Lower leg skin (tissue), 4 donors: ENCODE results near the gene HACL1. TPM values are rescaled to one million over a fixed set of nuclear protein-coding genes. Genes with fewer than 3 reads are reported as not detected.

Source experiments
- DNase-seq, 2 donors: peaks; one replicate each; pipeline ENCODE4 v3.0.0-alpha.2; 2019; ENCODE audit warnings: low spot score in 2 of 2
- H3K4me3 ChIP-seq: fragments of 200-600 bp; sonication (generic); 2 replicates; pipeline ENCODE4 v1.5.1; 2017; ENCODE audit warnings: mild to moderate bottlenecking, low read depth; ENCODE audit not compliant: poor library complexity, severe bottlenecking
- CTCF ChIP-seq, 3 donors: fragments of 450-650 bp; IDR thresholded peaks; one replicate each; pipeline ENCODE4 v1.5.1; 2016; ENCODE audit warnings: antibody characterized with exemption in 3 of 3, mild to moderate bottlenecking in 3 of 3, moderate library complexity in 2 of 3
- POLR2A ChIP-seq, 2 donors: fragments of 450-650 bp; IDR thresholded peaks; one replicate each; pipeline ENCODE4 v1.6.1; 2016 to 2017; ENCODE audit warnings: antibody characterized with exemption in 2 of 2, mild to moderate bottlenecking in 1 of 2, moderate library complexity in 1 of 2
- WGBS, 2 donors: methylation state at CpG; one replicate each; pipeline ENCODE4 v1.1.5; 2018; 5-methylcytosine and 5-hydroxymethylcytosine counted together
- intact Hi-C: fragments of 100-400 bp; cut with DNase I; formaldehyde crosslinking; loops from one replicate; pipeline ENCODE4 v1.15.0; 2023; ENCODE audit warnings: low total_unique reads
- total RNA-seq, 4 donors: library from RNA; depleted of rRNA; stranded (reverse); fragments of >200 nt; gene quantifications; one replicate each; pipeline ENCODE4 v1.1.0, GENCODE V29; 2016

HACL1 gene
- total RNA-seq, 4 donors from 2014 or later, result 13.6 to 20.4 (median 18.2) TPM

- 80 to 89% methylated on average over 2 of the region's 2 CpGs for WGBS, 2 donors
- H3K4me3 ChIP-seq, result no peak overlapping the region
- DNase-seq, result no peak
- intact Hi-C loops, result no loop called here
- TF ChIP-seq POLR2A (IDR thresholded peaks at IDR 0.05) (no peak), CTCF (IDR thresholded peaks at IDR 0.05) (no peak)
Observed at GRCh38 chr3:15595955-15596354, 5.4 kb downstream of the HACL1 start.

GRCh38 chr3:15592968-15593367, 8.4 kb downstream of the HACL1 start:
- 88 to 98% methylated on average over 8 of the region's 8 CpGs for WGBS, 2 donors
- no peak for DNase-seq
- intact Hi-C loops, result no loop called here
- H3K4me3 ChIP-seq, result no peak overlapping the region
- TF ChIP-seq CTCF (IDR thresholded peaks at IDR 0.05), result no peak

DNA sequence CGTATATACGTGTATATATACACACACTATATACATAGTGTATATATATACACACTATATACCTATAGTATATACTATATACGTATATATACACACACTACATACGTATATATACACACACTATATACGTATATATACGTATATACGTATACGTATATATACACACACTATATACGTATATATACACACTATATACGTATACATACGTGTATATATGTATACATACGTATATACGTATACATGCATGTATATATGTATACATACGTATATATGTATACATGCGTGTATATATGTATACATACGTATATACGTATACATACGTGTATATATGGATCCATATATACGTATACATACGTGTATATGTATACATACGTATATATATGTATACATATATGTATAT, 9.4 kb downstream of the HACL1 start:
- no peak for TF ChIP-seq POLR2A (IDR thresholded peaks at IDR 0.05)
- no peak for TF ChIP-seq CTCF (IDR thresholded peaks at IDR 0.05)
- intact Hi-C loops, result no loop called here
- DNase-seq, result no peak
- WGBS, 2 donors, result 88 to 90% methylated on average over 21 of the region's 21 CpGs
- no peak overlapping the region for H3K4me3 ChIP-seq

DNA sequence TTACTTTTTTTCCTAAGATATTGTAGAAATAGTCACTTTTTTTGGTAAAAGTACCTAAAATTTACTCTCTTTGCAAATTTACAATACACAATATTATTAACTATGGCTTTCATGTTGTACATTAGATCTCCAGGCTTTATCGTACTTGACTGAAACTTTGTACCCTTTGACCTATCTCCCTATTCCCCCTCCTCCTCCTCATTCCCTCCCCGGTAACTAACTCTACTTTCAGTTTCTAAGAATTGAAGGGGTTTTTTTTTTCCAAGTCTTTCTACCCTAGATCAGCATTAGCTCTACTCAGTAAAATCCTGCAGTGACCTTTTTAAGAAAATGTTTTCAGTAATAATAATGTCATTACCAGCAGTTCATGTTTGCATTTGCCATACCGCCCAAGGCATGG, 10.1 kb downstream of the HACL1 start:
- intact Hi-C loops, result no loop called here
- 82 to 85% methylated on average over 3 of the region's 3 CpGs for WGBS, 2 donors
- H3K4me3 ChIP-seq, result no peak overlapping the region
- no peak for DNase-seq
- TF ChIP-seq CTCF (IDR thresholded peaks at IDR 0.05) (no peak), POLR2A (IDR thresholded peaks at IDR 0.05) (no peak)

DNA sequence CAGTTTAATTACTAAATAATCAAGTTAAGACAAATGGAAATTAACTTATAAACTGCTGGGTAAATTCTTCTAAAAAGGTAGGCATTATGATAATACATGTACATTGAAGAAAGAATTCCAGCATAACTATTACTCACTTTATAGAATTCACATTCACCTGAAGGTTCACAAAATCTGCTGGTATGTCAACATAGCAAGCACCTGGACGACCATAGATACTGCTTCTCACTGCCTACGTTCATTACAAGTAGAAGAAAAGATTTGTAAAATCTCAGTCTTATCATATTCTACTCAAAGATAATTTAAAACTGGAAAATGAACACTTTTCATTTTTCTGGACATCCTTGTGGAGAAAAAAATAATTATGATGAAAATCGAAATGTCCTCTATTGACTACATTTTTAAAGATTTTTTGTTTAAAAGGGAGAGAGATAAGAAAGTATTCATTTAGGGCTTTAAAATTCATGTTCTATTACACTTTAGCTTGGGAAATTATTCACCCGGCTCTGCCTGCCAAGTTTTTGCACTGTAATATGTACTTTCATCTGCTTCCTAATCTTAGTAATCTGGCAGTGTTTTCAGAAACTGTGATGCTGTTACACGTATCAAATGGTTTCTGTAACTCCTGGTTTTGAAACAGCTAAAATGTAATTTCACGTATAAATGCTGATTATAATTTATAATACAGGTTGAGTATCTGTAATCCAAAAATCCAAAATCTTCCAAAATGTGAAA, 16.1 kb downstream of the HACL1 start:
- DNase-seq, result no peak
- TF ChIP-seq POLR2A (IDR thresholded peaks at IDR 0.05) (no peak), CTCF (IDR thresholded peaks at IDR 0.05) (no peak)
- no peak overlapping the region for H3K4me3 ChIP-seq
- 61 to 71% methylated on average over 6 of the region's 6 CpGs for WGBS, 2 donors
- intact Hi-C loops, result no loop called here
